Measurements from ENCODE around the gene PXK.
"Not testable (repeated sequence)": the region's sequence is repeated elsewhere in the genome, so short reads cannot be mapped to it uniquely, and the experiment has no call there.

The PXK gene

GRCh38 chr3:58332575-58333188 is at the start of gene PXK:
TSS of gene PXK (plus strand) at chr3:58332892. CDS start at chr3:58332989, 97 bp downstream.
- peak; percentile 54 for DNase-seq

GRCh38 chr3:58285334-58285733 is 47.4 kb upstream of the PXK start:
- no peak for DNase-seq

DNA sequence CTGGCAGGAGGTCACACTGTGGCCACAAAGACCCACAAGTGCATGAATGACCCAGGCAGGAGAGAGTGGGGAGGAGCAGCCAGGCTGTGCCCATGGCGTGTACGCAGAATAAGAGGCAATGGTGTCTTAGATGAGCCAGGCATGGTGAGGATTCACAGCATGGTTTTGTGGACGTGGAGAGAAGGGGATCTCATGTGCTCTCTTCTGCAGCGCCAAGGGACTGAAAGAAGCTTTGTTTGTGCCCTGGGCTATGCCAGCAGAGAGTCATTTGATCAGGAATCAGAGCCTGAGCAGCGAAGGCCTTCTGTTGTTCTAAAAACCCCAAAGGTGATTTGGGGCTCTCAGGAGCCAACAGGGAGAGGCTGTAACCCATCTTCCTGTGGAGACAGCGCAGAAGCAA is 45.3 kb upstream of the PXK start:
- no peak for DNase-seq

DNA sequence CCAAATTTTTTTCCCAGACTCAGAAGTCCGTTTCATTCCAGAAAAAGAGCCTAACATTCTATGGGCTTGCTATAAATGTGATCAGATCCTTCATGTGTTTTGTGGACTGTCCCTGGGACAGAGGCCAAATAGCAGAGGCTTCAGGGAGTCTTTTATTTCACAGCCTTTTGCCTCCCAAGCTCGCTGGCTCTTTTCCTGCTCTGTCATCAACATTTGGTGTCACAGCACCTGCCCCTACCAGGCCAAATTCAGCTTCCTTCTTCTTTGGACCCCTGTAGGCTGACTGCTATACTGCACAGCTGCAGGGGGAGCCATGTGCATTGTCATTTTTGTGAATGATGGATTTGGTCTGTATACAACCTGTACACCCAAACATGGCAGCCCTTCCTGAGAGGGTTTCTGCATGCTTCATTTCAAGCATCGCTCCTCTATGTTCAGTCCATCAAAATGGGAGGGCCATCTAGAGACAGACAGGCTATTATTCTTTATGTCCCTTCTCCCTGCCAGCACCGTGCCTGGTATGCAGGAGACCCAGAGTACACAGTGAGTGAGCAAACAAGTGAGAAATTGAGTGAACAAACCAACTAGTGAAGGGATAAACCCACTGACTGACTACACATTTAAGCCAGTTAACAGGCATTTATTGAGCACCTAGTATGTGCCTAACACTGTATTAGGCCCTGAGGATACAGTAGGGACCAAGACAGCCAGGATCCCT is 44.5 kb upstream of the PXK start:
- no peak for DNase-seq

DNA sequence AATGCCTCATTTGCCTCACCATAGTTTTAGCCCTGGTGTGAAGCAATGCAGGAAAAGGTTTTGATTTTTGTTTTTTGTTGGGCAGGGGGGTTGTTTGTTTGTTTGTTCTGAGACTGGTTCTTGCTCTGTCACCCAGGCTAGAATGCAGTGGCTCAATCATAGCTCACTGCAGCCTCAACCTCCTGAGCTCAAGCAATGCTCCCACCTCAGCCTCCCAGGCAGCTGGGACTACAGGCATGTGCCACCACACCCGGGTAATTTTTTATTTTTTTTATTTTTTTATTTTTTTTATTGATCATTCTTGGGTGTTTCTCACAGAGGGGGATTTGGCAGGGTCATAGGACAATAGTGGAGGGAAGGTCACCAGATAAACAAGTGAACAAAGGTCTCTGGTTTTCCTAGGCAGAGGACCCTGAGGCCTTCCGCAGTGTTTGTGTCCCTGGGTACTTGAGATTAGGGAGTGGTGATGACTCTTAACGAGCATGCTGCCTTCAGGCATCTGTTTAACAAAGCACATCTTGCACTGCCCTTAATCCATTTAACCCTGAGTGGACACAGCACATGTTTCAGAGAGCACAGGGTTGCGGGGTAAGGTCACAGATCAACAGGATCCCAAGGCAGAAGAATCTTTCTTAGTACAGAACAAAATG is 43.6 kb upstream of the PXK start:
- not testable (repeated sequence) for DNase-seq

DNA sequence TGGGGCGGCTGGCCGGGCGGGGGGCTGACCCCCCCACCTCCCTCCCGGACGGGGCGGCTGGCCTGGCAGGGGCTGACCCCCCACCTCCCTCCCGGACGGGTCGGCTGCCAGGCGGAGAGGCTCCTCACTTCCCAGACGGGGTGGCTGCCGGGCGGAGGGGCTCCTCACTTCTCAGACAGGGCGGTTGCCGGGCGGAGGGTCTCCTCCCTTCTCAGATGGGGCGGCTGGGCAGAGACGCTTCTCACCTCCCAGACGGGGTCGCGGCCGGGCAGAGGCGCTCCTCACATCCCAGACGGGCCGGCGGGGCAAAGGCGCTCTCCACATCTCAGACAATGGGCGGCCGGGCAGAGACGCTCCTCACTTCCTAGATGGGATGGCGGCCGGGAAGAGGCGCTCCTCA is 42.2 kb upstream of the PXK start:
- DNase-seq, result not testable (repeated sequence)

GRCh38 chr3:58291671-58292338 is 40.9 kb upstream of the PXK start:
- no peak for DNase-seq

DNA sequence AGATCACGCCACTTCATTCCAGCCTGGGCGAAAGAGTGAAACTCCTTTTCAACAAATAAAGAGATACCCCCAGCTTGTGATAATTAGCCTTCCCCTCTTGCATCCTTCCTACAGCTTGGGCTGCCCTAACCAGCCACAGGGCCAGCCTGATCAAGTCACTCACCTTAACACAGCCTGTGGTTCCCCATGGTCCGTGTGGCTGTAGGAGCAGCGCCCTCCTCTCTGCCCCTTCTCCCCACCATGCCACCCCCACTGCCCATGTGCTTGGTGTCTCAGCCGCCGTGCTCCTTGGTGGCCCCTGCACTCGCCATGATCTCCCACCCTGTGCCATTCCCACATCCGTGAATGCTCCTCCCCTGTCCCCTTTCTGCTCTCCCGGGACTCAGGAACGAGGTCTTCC is 39.8 kb upstream of the PXK start:
- DNase-seq, result no peak

DNA sequence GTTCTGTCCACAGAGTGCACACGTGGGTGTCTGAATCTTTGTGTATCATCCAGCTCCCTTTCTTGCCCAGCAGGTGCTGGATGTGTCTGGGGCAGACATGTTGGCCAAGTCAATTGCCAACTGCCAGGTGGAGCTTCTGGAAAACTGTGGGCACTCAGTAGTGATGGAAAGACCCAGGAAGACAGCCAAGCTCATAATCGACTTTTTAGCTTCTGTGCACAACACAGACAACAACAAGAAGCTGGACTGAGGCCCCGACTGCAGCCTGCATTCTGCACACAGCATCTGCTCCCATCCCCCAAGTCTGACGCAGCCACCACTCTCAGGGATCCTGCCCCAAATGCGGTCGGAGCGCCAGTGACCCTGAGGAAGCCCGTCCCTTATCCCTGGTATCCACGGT is 39.2 kb upstream of the PXK start:
- DNase-seq, result no peak

DNA sequence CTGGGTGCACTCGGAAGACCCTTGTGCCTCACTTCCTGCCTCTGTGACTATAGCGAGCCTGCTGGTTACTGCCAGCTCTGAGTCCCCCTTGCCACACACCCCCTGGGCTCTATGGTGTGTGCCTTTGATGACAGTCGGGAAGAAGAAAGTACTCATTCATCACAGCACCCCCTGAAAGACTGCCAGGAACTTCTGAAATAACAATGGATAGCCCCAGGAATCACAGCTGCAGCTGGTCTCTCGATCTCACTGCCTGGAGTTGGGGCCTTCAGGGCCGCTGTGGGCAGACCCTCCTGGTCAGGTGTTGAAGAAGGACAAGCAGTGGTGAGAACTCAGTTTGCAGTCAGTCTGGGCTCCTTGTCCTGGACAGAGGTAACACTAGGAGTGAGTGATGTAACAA is 36.4 kb upstream of the PXK start:
- no peak for DNase-seq

GRCh38 chr3:58296843-58297242 is 35.8 kb upstream of the PXK start:
- no peak for DNase-seq

GRCh38 chr3:58298190-58298589 is 34.5 kb upstream of the PXK start:
- DNase-seq, result no peak

DNA sequence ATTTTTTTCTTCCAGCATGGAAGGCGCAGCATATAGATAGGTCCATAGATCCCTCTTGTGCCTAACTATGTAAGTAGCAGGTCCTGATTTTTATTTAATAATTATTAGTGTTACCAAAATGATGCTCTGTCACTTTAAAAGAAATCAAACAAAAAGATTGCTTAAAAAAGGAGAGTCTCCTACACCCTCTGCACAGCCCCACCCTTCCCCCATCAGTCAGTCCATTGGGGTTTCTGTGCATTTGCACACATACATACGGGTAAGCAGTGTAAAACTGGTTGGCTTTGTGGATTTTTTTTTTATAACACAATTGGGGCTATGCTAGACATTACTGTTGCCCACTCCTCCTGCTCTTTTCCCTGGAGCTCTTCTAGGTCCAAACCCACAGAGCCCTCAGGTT is 33.6 kb upstream of the PXK start:
- DNase-seq, result no peak

GRCh38 chr3:58299839-58300516 is 32.7 kb upstream of the PXK start:
- no peak for DNase-seq

GRCh38 chr3:58305882-58306711 is 26.6 kb upstream of the PXK start, which contains the start of the genes HTD2 and RPP14:
TSS of gene HTD2 (plus strand) at chr3:58306520. CDS start at chr3:58317614, 11,094 bp downstream.
TSS of gene RPP14 (plus strand) at chr3:58306245. CDS start at chr3:58310330, 4,085 bp downstream.
- DNase-seq, result peak; percentile 95

DNA sequence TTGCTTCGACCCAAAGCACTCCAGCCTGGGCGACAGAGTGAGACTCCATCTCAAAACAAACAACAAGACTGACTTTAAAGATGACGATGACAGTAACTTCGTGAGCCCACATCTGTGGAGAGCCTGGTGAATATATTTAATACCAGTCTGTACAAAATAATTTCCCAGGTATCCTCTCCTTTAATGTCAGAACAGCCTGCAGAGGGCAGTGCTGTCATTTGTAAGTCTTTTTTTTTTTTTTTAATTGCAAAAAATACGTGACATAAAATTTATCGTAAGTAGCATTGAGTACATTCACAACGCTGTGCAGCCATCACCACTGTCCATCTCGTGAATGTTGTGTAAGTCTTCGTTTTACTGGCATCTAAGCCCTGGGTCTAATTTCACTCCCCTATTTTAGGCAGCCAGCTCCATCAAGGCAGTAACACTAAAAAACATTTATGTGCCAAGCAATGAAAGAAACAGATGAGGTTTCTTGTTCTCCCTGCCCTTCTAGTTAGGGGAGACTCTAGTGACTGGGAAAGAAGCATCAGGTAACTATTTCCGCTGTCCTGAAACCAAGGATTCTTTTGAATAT is 25.0 kb upstream of the PXK start:
- DNase-seq, result peak; percentile 1

DNA sequence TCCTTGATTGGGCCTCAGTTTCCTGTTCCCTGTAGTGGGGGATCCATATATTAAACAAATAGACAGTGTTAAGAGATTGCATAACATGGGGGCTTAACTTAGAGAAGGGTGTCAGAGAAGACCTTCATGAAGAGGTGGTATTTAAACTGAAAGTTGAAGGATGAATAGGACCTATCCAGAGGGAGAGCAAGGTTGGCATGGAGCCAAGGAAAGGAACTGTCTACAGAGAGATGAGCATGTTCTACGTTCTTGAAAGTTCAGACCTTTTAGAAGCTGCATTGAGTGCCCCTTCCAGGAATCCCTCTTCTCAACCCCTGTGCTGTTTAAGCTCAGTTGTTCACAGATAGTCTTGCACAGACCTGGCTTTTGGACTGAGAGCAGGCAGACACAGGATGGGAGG is 24.0 kb upstream of the PXK start:
- DNase-seq, result peak; percentile 8

GRCh38 chr3:58317811-58318210 is 14.9 kb upstream of the PXK start:
- DNase-seq, result no peak

GRCh38 chr3:58321791-58322190 is 10.9 kb upstream of the PXK start:
- no peak for DNase-seq

GRCh38 chr3:58322793-58323192 is 9.9 kb upstream of the PXK start:
- no peak for DNase-seq

DNA sequence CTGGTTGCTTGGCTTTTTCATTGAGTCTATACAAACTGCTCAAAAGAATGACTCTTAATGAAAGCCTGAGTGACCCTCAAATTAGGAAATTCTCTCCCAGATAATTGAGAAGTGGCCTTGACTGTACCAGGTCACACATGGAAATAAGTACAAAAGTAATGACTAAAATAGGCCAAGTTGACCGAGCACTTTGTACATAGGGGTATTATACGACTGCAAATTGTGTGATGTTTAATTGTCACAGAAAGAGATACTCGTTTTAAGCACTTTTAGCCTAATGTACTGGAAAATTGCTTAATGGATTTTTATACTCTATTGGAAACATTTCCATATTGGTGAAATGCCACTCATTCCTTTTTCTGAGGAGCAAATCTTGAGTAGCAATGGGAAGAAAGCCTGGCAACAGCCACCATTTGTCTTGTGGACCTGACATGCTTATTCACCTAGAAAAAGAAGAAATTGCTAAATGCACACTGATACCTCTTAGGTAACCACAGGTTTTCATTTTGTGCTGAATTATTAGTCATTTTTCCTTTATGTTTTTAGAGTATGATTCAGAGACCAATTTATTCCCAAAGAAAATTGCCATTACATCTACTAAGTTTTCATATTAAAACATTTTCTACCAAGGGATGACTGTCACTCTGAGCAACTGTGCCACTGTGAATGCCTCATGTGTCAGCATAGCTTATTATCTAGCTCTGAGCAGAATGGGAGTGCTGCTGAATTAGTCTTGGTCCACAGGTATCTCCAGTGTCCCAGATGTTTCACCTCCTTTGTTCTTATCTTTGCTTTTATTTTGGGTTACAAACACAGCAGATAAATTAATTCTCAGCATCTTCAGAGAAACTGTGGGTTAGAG is 8.9 kb upstream of the PXK start:
- DNase-seq, result no peak

Measured in NCI-H345 (cell line).